ENCODE results near the gene ADAMTS2.

GRCh38 chr5:179261301-179262125 is 83.7 kb downstream of the ADAMTS2 start:
- TF ChIP-seq CTBP1 (IDR thresholded peaks at IDR 0.05; ENCODE audit: borderline replicate concordance) (no peak), PKNOX1 (IDR thresholded peaks at IDR 0.05) (no peak), ARNT (IDR thresholded peaks at IDR 0.05) (no peak), SP1 (IDR thresholded peaks at IDR 0.05) (no peak), L3MBTL2 (conservative IDR thresholded peaks at IDR 0.05) (no peak), FOXK2 (IDR thresholded peaks at IDR 0.05) (no peak), ZNF384 (IDR thresholded peaks at IDR 0.05) (no peak), FOXM1 (IDR thresholded peaks at IDR 0.05; ENCODE audit: borderline replicate concordance) (no peak), FOXA1 (IDR thresholded peaks at IDR 0.05) (no peak), SUZ12 (IDR thresholded peaks at IDR 0.05) (no peak), LEF1 (IDR thresholded peaks at IDR 0.05; ENCODE audit: borderline replicate concordance) (no peak)
